Lower lobe of right lung (tissue), 2 donors: Measurements from ENCODE around the gene CALM3. TPM values are rescaled to one million over a fixed set of nuclear protein-coding genes. Genes with fewer than 3 reads are reported as not detected.

Experiments used
- ATAC-seq, 2 donors: fragments of 200-7000 bp; cut with Tn5 transposase; one replicate each; pipeline ENCODE4 v1.9.1; 2020 to 2022; ENCODE audit warnings: mild to moderate bottlenecking in 2 of 2, moderate library complexity in 2 of 2
- DNase-seq: peaks from one replicate; pipeline ENCODE4 v3.0.0-alpha.2; 2020
- H3K27ac ChIP-seq: fragments of 200-600 bp; one replicate; pipeline ENCODE4 v1.8.0; 2022
- H3K27me3 ChIP-seq: fragments of 200-600 bp; one replicate; pipeline ENCODE4 v1.8.0; 2022; ENCODE audit warnings: low read depth
- H3K36me3 ChIP-seq: fragments of 200-600 bp; one replicate; pipeline ENCODE4 v1.8.0; 2022; ENCODE audit warnings: mild to moderate bottlenecking
- H3K4me1 ChIP-seq: fragments of 200-600 bp; one replicate; pipeline ENCODE4 v1.8.0; 2022
- H3K4me3 ChIP-seq: fragments of 200-600 bp; one replicate; pipeline ENCODE4 v1.8.0; 2022; ENCODE audit warnings: mild to moderate bottlenecking
- H3K9me3 ChIP-seq: fragments of 200-600 bp; one replicate; pipeline ENCODE4 v1.8.0; 2022
- intact Hi-C: fragments of 100-400 bp; cut with DNase I; formaldehyde crosslinking; loops from one replicate; pipeline ENCODE4 v1.11.0; 2022
- total RNA-seq: library from RNA; stranded (reverse); fragmentation: NEBNext Ultra II Directional; extraction: Animal tissue kit (Norgen Biotek cat#: 25700); gene quantifications from one replicate; pipeline ENCODE4 v1.2.1, GENCODE V29; 2021
- TF ChIP-seq, protein P1 (sequence below): fragments of 200-600 bp; IDR thresholded peaks from one replicate; pipeline ENCODE4 v1.8.0; 2022; ENCODE audit warnings: antibody characterized with exemption, mild to moderate bottlenecking
- donor health status: DM: no; HTN: yes; CAD: no; lungs with severe emphysema.

The CALM3 gene
- total RNA-seq, 1 donor from 2014 or later: 155 TPM

DNA sequence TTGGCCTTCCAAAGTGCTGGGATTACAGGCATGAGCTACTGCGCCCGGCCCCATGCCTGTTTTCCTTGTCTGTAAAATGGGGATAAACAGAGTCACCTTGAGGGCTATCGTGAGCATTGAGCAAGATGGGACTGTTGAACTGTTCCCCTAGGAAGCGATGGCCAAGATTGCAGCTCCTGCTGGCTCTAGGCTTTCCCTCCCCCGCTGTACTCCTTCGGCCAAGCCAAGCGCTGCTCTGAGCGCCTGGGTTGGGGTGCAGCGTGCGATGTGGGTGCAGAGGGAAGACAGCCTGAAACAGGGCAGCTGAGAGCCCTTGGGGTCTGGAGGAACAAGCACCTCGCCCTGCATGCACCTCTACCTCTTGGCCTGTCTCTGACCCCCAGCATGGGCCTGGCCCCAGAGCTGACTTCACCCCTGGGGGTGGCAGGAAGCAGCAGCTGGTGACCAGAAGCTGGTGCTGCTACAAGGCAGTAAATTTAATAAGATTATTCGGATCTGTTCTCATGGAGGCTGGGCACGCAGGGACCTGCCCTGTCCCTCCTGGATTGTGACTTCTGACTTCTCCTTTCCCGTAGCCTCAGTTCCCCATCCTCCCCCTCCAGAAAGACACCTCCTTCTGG is 29.6 kb downstream of the CALM3 start:
- intact Hi-C loops: no loop called here
- ATAC-seq: no peak

DNA sequence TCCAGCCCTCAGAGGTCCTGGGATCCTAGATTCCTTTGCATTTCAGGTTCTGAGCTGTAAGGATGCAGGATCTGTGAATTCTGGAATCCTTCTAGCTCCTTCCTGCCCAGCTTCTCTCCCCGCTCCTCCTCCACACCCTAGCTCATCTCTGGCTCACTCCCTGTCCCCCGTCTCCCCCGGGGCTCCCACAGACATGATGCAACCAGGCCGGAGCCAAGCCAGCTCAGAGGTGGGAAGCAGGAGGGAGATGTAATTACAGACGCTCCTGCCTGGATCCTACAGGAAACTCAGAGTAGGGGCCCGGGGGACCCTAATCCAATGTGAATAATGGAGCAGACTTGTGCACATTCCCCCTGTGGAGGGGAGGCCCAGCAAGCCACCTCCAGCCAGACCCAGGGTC is 30.4 kb downstream of the CALM3 start:
- no peak for DNase-seq
- peaks cover 33% of the 10 kb centered on the region for H3K4me1 ChIP-seq
- intact Hi-C loops: no loop called here
- TF ChIP-seq, protein P1, sequence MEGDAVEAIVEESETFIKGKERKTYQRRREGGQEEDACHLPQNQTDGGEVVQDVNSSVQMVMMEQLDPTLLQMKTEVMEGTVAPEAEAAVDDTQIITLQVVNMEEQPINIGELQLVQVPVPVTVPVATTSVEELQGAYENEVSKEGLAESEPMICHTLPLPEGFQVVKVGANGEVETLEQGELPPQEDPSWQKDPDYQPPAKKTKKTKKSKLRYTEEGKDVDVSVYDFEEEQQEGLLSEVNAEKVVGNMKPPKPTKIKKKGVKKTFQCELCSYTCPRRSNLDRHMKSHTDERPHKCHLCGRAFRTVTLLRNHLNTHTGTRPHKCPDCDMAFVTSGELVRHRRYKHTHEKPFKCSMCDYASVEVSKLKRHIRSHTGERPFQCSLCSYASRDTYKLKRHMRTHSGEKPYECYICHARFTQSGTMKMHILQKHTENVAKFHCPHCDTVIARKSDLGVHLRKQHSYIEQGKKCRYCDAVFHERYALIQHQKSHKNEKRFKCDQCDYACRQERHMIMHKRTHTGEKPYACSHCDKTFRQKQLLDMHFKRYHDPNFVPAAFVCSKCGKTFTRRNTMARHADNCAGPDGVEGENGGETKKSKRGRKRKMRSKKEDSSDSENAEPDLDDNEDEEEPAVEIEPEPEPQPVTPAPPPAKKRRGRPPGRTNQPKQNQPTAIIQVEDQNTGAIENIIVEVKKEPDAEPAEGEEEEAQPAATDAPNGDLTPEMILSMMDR: no peak
- H3K27ac ChIP-seq: no peak overlapping the region
- no peaks in the 10 kb centered on the region for H3K36me3 ChIP-seq
- H3K27me3 ChIP-seq: peaks cover 11% of the 10 kb centered on the region
- no peak for ATAC-seq
- H3K4me3 ChIP-seq: no peak overlapping the region
- no peaks in the 10 kb centered on the region for H3K9me3 ChIP-seq

More for the DNA sequence above, 29.6 kb downstream of the CALM3 start:
- Histone ChIP-seq H3K27ac (no peak overlapping the region), H3K36me3 (no peaks in the 10 kb centered on the region), H3K4me3 (no peak overlapping the region), H3K27me3 (peaks cover 11% of the 10 kb centered on the region), H3K9me3 (no peaks in the 10 kb centered on the region), H3K4me1 (peaks cover 41% of the 10 kb centered on the region)
- no peak for DNase-seq
- TF ChIP-seq, protein P1: no peak

DNA sequence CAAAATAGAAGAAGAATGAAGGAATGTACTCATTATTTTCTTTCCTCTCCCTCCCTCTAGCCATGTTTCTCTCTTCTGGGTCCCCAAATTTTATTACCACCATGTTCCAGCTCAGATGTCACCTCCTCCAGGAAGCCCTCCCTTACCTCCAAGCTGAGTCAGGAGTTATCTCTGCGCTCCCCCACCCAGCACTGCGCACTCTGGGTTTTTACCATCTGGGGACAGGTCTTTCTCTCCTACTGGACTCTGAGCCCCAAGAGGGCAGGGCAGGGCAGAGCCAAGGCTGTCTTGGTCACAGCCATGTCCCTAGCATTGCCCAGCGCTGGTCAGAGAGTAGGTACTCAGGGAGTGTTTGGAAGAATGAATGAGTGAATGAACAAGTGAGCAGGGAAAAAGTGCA is 32.0 kb downstream of the CALM3 start:
- Histone ChIP-seq H3K4me1 (peaks cover 30% of the 10 kb centered on the region), H3K4me3 (no peak overlapping the region), H3K27ac (no peak overlapping the region), H3K9me3 (no peaks in the 10 kb centered on the region), H3K27me3 (peaks cover 11% of the 10 kb centered on the region), H3K36me3 (no peaks in the 10 kb centered on the region)
- ATAC-seq: no peak
- intact Hi-C loops: no loop called here
- TF ChIP-seq, protein P1: no peak
- no peak for DNase-seq

DNA sequence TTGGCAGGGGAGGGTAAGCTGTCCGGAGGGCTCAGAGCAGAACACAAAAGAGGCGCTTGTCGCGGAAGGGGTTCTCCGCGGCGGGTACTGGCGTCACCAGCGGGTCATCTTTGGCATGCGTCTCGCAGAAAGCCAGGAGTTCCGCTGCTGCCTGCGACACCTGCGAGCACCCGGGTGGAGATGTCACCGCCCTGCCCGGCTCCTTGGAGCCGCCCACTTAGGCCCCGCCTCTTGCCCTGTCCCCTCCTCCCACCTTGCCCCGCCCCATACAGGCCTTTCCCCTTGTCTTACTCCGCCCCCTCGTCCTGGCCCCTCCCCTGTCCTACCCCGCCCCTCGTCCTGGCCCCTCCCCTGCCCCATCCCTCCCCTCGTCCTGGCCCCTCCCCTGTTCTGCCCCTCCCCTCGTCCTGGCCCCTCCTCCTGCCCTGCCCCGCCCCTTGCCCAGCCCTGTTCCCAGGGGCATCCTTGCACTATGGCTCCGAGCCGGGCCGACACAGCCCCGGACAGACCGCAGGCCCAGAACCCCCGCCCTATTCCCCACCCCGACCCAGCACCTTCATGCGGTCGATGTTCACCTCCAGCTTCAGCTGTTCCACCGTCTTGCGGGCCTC is 33.0 kb downstream of the CALM3 start:
- peaks cover 38% of the 10 kb centered on the region for H3K4me1 ChIP-seq
- DNase-seq (peak; percentile 88), ATAC-seq (peak; percentile 88 to 89)
- H3K36me3 ChIP-seq: no peaks in the 10 kb centered on the region
- H3K9me3 ChIP-seq: no peaks in the 10 kb centered on the region
- TF ChIP-seq, protein P1: no peak
- peaks cover 13% of the 10 kb centered on the region for H3K27me3 ChIP-seq
- peak overlapping the region; percentile 40 for H3K4me3 ChIP-seq
- H3K27ac ChIP-seq: no peak overlapping the region
- intact Hi-C loops: no loop called here

- ATAC-seq (no peak), DNase-seq (no peak)
- no peak overlapping the region for H3K4me3 ChIP-seq
- H3K27me3 ChIP-seq: peaks cover 19% of the 10 kb centered on the region
- no peak overlapping the region for H3K27ac ChIP-seq
- H3K4me1 ChIP-seq: peaks cover 39% of the 10 kb centered on the region
- TF ChIP-seq, protein P1: no peak
- no peaks in the 10 kb centered on the region for H3K9me3 ChIP-seq
- intact Hi-C loops: no loop called here
- H3K36me3 ChIP-seq: no peaks in the 10 kb centered on the region
These were observed 33.6 kb downstream of the CALM3 start for GRCh38 chr19:46634656-46635218.
